K562 (cell line): ENCODE results near the gene DPEP2. TPM values are rescaled to one million over a fixed set of nuclear protein-coding genes. Genes with fewer than 3 reads are reported as not detected.

Experiments used
- ATAC-seq: fragments of 200-7000 bp; cut with Tn5 transposase; 3 replicates; pipeline ENCODE4 v1.9.1; 2020; ENCODE audit warnings: moderate library complexity
- BruUV-seq: library from RNA; stranded (reverse); fragments of 400-500 nt; replicated peaks from 2 replicates; lab custom pipeline; 2021; lab: Mats Ljungman, UMichigan
- CTCF ChIA-PET: fragments of 300-600 bp; formaldehyde crosslinking; extraction: SDS; loops from one replicate; lab custom pipeline; 2021; ENCODE audit warnings: low intra/inter-chr PET ratio; lab: Yijun Ruan, JAX
- POLR2A ChIA-PET: fragments of 300-600, 350-650 bp; sonication (Branson Sonifier 250); formaldehyde crosslinking; extraction: SDS; loops from one replicate; lab custom pipeline; 2021; ENCODE audit warnings: antibody characterized with exemption, inconsistent platforms; lab: Yijun Ruan, JAX
- DNase-seq, 4 experiments: peaks; one replicate each; pipeline versions ENCODE4 v3.0.0 to v3.0.0-alpha.2; 2011 to 2018; ENCODE audit warnings: low spot score in 3 of 4, mixed read lengths in 3 of 4; ENCODE audit errors: extremely low read depth in 1 of 4
- FAIRE-seq: peaks from 2 replicates; lab custom pipeline; 2011; peaks lifted over from hg19 to GRCh38; lab: Jason Lieb, UNC
- H2AFZ ChIP-seq: 2 replicates; pipeline ENCODE4 v1.6.0; 2011; ENCODE audit warnings: low read depth, low read length, control low read depth, inconsistent platforms
- H3K27ac ChIP-seq: fragments of 200-600 bp; 3 replicates; pipeline ENCODE4 v1.8.0; 2011; ENCODE audit warnings: low read depth, mild to moderate bottlenecking, control low read depth, inconsistent platforms, low read length, moderate library complexity, mixed read lengths; ENCODE audit errors: extremely low read depth
- H3K27me3 ChIP-seq, 2 experiments: fragments of 300-600 bp in 1 of 2; 2 replicates in 1 of 2; 3 replicates in 1 of 2; pipeline versions ENCODE4 v1.6.0 to v1.8.0; 2011; ENCODE audit warnings: inconsistent platforms in 2 of 2, low read length in 2 of 2, mild to moderate bottlenecking in 1 of 2, mixed read lengths in 1 of 2, moderate library complexity in 1 of 2; ENCODE audit not compliant: control insufficient read depth in 2 of 2, insufficient read depth in 2 of 2
- H3K36me3 ChIP-seq: fragments of 300-600 bp; 3 replicates; pipeline ENCODE4 v1.8.0; 2011; ENCODE audit warnings: mild to moderate bottlenecking, low read length, inconsistent platforms; ENCODE audit not compliant: control insufficient read depth, insufficient read depth
- H3K4me1 ChIP-seq, 2 experiments: fragments of 200-600 bp in 1 of 2; replicated peaks in 1 of 2; 2 replicates in 1 of 2; 3 replicates in 1 of 2; pipeline versions ENCODE4 v1.5.1 to v1.8.0; 2011; ENCODE audit warnings: inconsistent platforms in 2 of 2, low read length in 2 of 2, mild to moderate bottlenecking in 1 of 2, mixed read lengths in 1 of 2, moderate library complexity in 1 of 2; ENCODE audit not compliant: control insufficient read depth in 2 of 2, insufficient read depth in 2 of 2
- H3K4me2 ChIP-seq: 2 replicates; pipeline ENCODE4 v1.6.1; 2011; ENCODE audit warnings: low read length, control low read depth, inconsistent platforms, mixed read lengths; ENCODE audit not compliant: insufficient read depth
- H3K4me3 ChIP-seq: fragments of 200-600 bp; sonication (generic), shearing (Covaris generic); 2 replicates; pipeline ENCODE4 v1.5.1; 2016; ENCODE audit warnings: control low read depth, inconsistent platforms
- H3K79me2 ChIP-seq: fragments of 200-600 bp; 3 replicates; pipeline ENCODE4 v1.8.0; 2011; ENCODE audit warnings: low read length, inconsistent platforms; ENCODE audit not compliant: control insufficient read depth, insufficient read depth
- H3K9ac ChIP-seq, 2 experiments: 2 replicates each; pipeline versions ENCODE4 v1.6.0 to v1.6.1; 2011; ENCODE audit warnings: low read depth in 2 of 2, low read length in 2 of 2, control low read depth in 1 of 2, inconsistent platforms in 1 of 2, mild to moderate bottlenecking in 1 of 2, mixed read lengths in 1 of 2; ENCODE audit not compliant: insufficient read depth in 1 of 2
- H3K9me1 ChIP-seq: one replicate; pipeline ENCODE4 v1.6.0; 2011; ENCODE audit warnings: inconsistent platforms, mild to moderate bottlenecking, low read length, moderate library complexity; ENCODE audit not compliant: control insufficient read depth, insufficient read depth
- H3K9me3 ChIP-seq: replicated peaks from 2 replicates; pipeline ENCODE4 v1.5.1; 2011; ENCODE audit warnings: low read depth, low read length, inconsistent platforms; ENCODE audit not compliant: control insufficient read depth, insufficient read depth
- H4K20me1 ChIP-seq: replicated peaks from 2 replicates; pipeline ENCODE4 v1.6.1; 2011; ENCODE audit warnings: low read length, inconsistent platforms, mixed read lengths; ENCODE audit not compliant: control insufficient read depth, insufficient read depth
- CXXC5 ChIP-seq: fragments of 250-450 bp; sonication (Bioruptor Pico); IDR thresholded peaks from 2 replicates; pipeline ENCODE4 v1.8.0; 2022; ENCODE audit warnings: inconsistent platforms, mild to moderate bottlenecking, moderate library complexity
- EGR1 ChIP-seq: fragments of 450-650 bp; conservative IDR thresholded peaks from 2 replicates; pipeline ENCODE4 v1.6.1; 2017; ENCODE audit warnings: mild to moderate bottlenecking
- GATAD2A ChIP-seq: fragments of 450-650 bp; IDR thresholded peaks from 2 replicates; pipeline ENCODE4 v1.6.1; 2017
- MTA2 ChIP-seq: fragments of 450-650 bp; IDR thresholded peaks from 2 replicates; pipeline ENCODE4 v1.6.1; 2016; ENCODE audit warnings: low read depth
- NFRKB ChIP-seq: fragments of 450-650 bp; IDR thresholded peaks from 2 replicates; pipeline ENCODE4 v1.6.1; 2016; ENCODE audit warnings: low read depth
- POLR2AphosphoS5 ChIP-seq: IDR thresholded peaks from 2 replicates; pipeline ENCODE4 v1.6.1; 2011; ENCODE audit warnings: mild to moderate bottlenecking, low read depth, low read length, moderate library complexity; ENCODE audit not compliant: control insufficient read depth, insufficient read depth
- POLR2H ChIP-seq: IDR thresholded peaks from 2 replicates; pipeline ENCODE4 v1.6.1; 2016; ENCODE audit warnings: missing genetic modification characterization, low read depth, mild to moderate bottlenecking, control low read depth, missing compliant biosample characterization, moderate library complexity
- PPARD ChIP-seq: fragments of 250-450 bp; sonication (Bioruptor Pico); IDR thresholded peaks from 2 replicates; pipeline ENCODE4 v1.8.0; 2022; ENCODE audit warnings: inconsistent platforms, mild to moderate bottlenecking, moderate library complexity
- SMC3 ChIP-seq: conservative IDR thresholded peaks from 2 replicates; pipeline ENCODE4 v1.6.1; 2011; ENCODE audit warnings: low read depth, low read length, improper control_type of control experiment; ENCODE audit not compliant: insufficient read depth
- SOX6 ChIP-seq: fragments of 450-650 bp; IDR thresholded peaks from 2 replicates; pipeline ENCODE4 v1.6.1; 2014; ENCODE audit warnings: mild to moderate bottlenecking
- XRCC4 ChIP-seq: IDR thresholded peaks from one replicate; pipeline ENCODE4 v1.6.1; 2011; ENCODE audit not compliant: insufficient read depth, insufficient read length; ENCODE audit errors: extremely low read depth
- ZNF274 ChIP-seq: IDR thresholded peaks from 2 replicates; pipeline ENCODE4 v1.6.1; 2011; ENCODE audit warnings: low read depth, mild to moderate bottlenecking, low read length, moderate library complexity, borderline replicate concordance
- ZNF436 ChIP-seq: fragments of 250-450, 450-650 bp; sonication (Bioruptor Pico); formaldehyde crosslinking; IDR thresholded peaks from 2 replicates; pipeline ENCODE4 v1.7.0; 2020; ENCODE audit warnings: mild to moderate bottlenecking
- WGBS: fragments of 100-300 bp; shearing (Covaris generic); methylation state at CpG from one replicate; pipeline ENCODE4 v1.1.6; 2016; ENCODE audit warnings: low coverage, mixed read lengths; ENCODE audit not compliant: insufficient coverage; ENCODE audit errors: missing lambda C conversion rate; 5-methylcytosine and 5-hydroxymethylcytosine counted together
- in situ Hi-C: fragments of 300-500 bp; cut with MboI; formaldehyde crosslinking; loops from 4 replicates; pipeline ENCODE4 v1.15.0; 2018; ENCODE audit warnings: inconsistent platforms, mixed read lengths
- intact Hi-C: fragments of 100-400 bp; cut with micrococcal nuclease; formaldehyde crosslinking; loops from 2 replicates; pipeline ENCODE4 v1.14.2; 2022
- polyA plus RNA-seq, 8 experiments: library from polyadenylated mRNA; depleted of rRNA in 4 of 8; stranded (reverse) in 5 of 8; unstranded in 3 of 8; fragments of >200 nt; fragmentation: Nextera tagmentation in 2 of 8; fragmentation: Illumina TruSeq in 1 of 8; extraction: Ambion mirVana in 2 of 8; extraction: Trizol in 1 of 8; gene quantifications; 2 replicates each; pipeline versions ENCODE4 v1.2.1 to v1.2.3, GENCODE V29; 2011 to 2014; ENCODE audit warnings: inconsistent platforms in 1 of 8, missing spikeins in 1 of 8
- total RNA-seq, 7 experiments: library from RNA; depleted of rRNA in 6 of 7; stranded (reverse); fragments of >200 nt in 6 of 7; fragmentation: Illumina TruSeq in 2 of 7; extraction: Trizol in 2 of 7; gene quantifications; 2 replicates each; pipeline versions ENCODE4 v1.2.1 to v1.2.3, GENCODE V29; 2011 to 2021; ENCODE audit warnings: low replicate concordance in 1 of 7
- TF ChIP-seq, protein P1 (sequence below): fragments of 450-650 bp; formaldehyde crosslinking; IDR thresholded peaks from 2 replicates; pipeline ENCODE4 v1.4.0; 2020; ENCODE audit warnings: mild to moderate bottlenecking, moderate library complexity
- TF ChIP-seq, protein P2 (sequence below): fragments of 450-650 bp; IDR thresholded peaks from 2 replicates; pipeline ENCODE4 v1.6.1; 2018; ENCODE audit warnings: mild to moderate bottlenecking, low read depth; ENCODE audit not compliant: partially characterized antibody

The DPEP2 gene
- total and polyA plus RNA-seq, 9 of the 15 experiments (the other 6 are each of a cell fraction or from before 2014, with no cell fraction given): 0.14 to 1.2 (median 0.38) TPM

DNA sequence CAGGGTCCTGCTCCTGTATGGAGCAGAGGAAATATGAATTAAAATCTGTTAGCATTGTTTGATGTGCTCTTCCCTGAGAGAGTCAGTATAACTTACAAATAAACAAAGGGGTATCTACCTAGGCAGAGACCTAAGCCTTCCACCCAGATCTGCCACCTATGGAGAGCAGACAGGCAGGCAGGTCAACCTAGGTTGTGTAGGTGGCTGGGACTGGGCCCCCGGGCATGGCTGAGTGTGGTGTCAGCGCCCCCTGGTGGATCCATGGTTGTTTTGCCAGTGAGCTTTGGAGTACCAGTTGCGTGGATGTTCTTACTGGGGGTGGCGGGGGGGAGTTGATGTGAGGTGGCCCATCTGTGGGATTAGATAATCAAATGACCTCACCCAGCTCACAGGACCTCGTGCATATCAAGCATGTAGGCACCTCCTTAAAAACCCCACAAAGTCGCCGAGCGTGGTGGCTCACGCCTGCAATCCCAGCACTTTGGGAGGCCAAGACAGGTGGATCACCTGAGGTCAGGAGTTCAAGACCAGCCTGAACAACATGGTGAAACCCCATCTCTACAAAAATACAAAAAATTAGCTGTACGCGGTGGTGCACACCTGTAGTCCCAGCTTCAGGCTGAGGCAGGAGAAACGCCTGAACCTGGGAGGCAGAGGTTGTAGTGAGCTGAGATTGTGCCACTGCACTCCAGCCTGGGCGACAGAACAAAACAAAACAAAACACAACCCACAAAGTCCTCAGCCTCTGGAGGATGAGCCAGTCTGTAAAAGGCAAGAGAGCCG is 41.4 kb upstream of the DPEP2 start (continued):
- TF ChIP-seq ZNF436: no peak
- TF ChIP-seq, protein P1, sequence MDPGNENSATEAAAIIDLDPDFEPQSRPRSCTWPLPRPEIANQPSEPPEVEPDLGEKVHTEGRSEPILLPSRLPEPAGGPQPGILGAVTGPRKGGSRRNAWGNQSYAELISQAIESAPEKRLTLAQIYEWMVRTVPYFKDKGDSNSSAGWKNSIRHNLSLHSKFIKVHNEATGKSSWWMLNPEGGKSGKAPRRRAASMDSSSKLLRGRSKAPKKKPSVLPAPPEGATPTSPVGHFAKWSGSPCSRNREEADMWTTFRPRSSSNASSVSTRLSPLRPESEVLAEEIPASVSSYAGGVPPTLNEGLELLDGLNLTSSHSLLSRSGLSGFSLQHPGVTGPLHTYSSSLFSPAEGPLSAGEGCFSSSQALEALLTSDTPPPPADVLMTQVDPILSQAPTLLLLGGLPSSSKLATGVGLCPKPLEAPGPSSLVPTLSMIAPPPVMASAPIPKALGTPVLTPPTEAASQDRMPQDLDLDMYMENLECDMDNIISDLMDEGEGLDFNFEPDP: no peak
- peak; percentile 92 for TF ChIP-seq SMC3
- TF ChIP-seq ZNF274: no peak
- no peak for TF ChIP-seq CXXC5 (CRISPR knock-in tag)
- TF ChIP-seq EGR1: peak; percentile 71
- no peak for TF ChIP-seq MTA2

GRCh38 chr16:68037841-68038597 is 38.7 kb upstream of the DPEP2 start:
- Histone ChIP-seq H3K36me3 (peaks cover 33% of the 10 kb centered on the region), H3K27me3 (no peaks in the 10 kb centered on the region), H3K9me3 (no peaks in the 10 kb centered on the region), H3K9me1 (no peaks in the 10 kb centered on the region), H3K4me2 (no peak overlapping the region), H2AFZ (no peak overlapping the region), H3K4me1 (peaks cover 5 to 9% of the 10 kb centered on the region in 2 experiments; a peak in 2 of 5 replicates), H3K79me2 (no peaks in the 10 kb centered on the region), H4K20me1 (no peaks in the 10 kb centered on the region), H3K27ac (0 out of 3 replicates have a peak overlapping the region, but pooled peaks have one; percentile 13), H3K4me3 (no peak overlapping the region), H3K9ac (no peak overlapping the region)
- DNase-seq (no peak), FAIRE-seq (no peak), ATAC-seq (no peak)
- 88% methylated on average over 9 of the region's 9 CpGs for WGBS
- ChIA-PET CTCF (no interaction called here), POLR2A (interaction anchor here (0.9 kb wide), 1 partner anchor 12 kb away, joined by 5 read pairs; no protein-coding TSS in a partner anchor)
- in situ Hi-C loops: no loop called here
- intact Hi-C loops: no loop called here
- no peak for TF ChIP-seq SOX6
- no peak for TF ChIP-seq POLR2H (tag)
- no peak for TF ChIP-seq NFRKB
- TF ChIP-seq XRCC4: no peak
- no peak for TF ChIP-seq PPARD (CRISPR knock-in tag)
- TF ChIP-seq, protein P2, sequence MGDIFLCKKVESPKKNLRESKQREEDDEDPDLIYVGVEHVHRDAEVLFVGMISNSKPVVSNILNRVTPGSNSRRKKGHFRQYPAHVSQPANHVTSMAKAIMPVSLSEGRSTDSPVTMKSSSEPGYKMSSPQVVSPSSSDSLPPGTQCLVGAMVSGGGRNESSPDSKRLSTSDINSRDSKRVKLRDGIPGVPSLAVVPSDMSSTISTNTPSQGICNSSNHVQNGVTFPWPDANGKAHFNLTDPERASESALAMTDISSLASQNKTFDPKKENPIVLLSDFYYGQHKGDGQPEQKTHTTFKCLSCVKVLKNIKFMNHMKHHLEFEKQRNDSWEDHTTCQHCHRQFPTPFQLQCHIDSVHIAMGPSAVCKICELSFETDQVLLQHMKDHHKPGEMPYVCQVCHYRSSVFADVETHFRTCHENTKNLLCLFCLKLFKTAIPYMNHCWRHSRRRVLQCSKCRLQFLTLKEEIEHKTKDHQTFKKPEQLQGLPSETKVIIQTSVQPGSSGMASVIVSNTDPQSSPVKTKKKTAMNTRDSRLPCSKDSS: no peak
- no peak for TF ChIP-seq GATAD2A
- TF ChIP-seq ZNF274: no peak
- TF ChIP-seq POLR2AphosphoS5: no peak
- BruUV-seq: no TSS peak
